HTERT RPE-1 (cell line): ENCODE data around the gene NHSL2.
"Not testable (repeated sequence)": the region's sequence is repeated elsewhere in the genome, so short reads cannot be mapped to it uniquely, and the experiment has no call there.

Source experiments
- in situ Hi-C: fragments of 300-500 bp; cut with MboI; formaldehyde crosslinking; loops from 4 replicates; pipeline ENCODE4 v1.14.3; 2020; ENCODE audit warnings: low sequenced_read_pairs

Gene NHSL2

GRCh38 chrX:72158773-72159172, 248.1 kb downstream of the NHSL2 start:
- in situ Hi-C loops, result no loop called here

GRCh38 chrX:72159769-72160168, 249.1 kb downstream of the NHSL2 start:
- in situ Hi-C loops, result no loop called here

GRCh38 chrX:72165551-72165950, 254.9 kb downstream of the NHSL2 start:
- in situ Hi-C loops, result no loop called here

- in situ Hi-C loops, result no loop called here
These were observed 258.5 kb downstream of the NHSL2 start for GRCh38 chrX:72169008-72169728.

GRCh38 chrX:72176289-72176688, 265.6 kb downstream of the NHSL2 start:
- in situ Hi-C loops, result not testable (repeated sequence)

- in situ Hi-C loops, result no loop called here
These were observed 266.3 kb downstream of the NHSL2 start for GRCh38 chrX:72176981-72177380.

- in situ Hi-C loops, result no loop called here
These were observed 269.9 kb downstream of the NHSL2 start for GRCh38 chrX:72180539-72180938.

- in situ Hi-C loops, result no loop called here
These were observed 270.8 kb downstream of the NHSL2 start, which contains the start of gene PIN4 for GRCh38 chrX:72181178-72182125. PIN4 (plus strand) TSS chrX:72181757; CDS start chrX:72181786, 29 bp downstream.

GRCh38 chrX:72182924-72183323, 272.3 kb downstream of the NHSL2 start:
- in situ Hi-C loops, result no loop called here

GRCh38 chrX:72201836-72202536, 291.3 kb downstream of the NHSL2 start:
- in situ Hi-C loops, result no loop called here
